Measurements from ENCODE around the gene IYD.

Gene IYD

DNA sequence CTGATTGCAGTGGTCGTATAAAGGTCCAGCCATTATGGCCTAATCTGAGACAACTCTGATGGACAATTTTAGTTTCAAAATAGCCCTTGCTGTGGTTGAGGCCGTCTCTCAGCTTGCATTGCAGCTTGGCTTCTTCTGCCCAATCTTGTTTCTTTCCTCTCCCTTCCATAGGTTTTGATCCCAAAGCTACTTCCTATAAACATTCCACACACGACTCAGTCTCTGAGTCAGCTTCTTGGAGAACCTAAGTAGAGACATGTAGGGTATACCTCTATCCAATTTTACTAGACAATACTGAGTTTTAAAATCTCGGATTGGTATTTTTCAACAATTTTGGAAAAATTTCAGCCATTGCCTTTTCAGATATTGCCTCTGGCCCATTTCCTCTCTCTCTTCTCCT lies 13.4 kb downstream of the IYD start:
- Histone ChIP-seq H3K4me1 (ENCODE audit: control insufficient read depth, insufficient read depth, low read length) (no peaks in the 10 kb centered on the region), H3K27ac (ENCODE audit: extremely low read depth, low read depth, low read length) (no peak overlapping the region), H3K36me3 (ENCODE audit: control insufficient read depth in 2 of 2, insufficient read depth in 1 of 2, low read length in 2 of 2) (no peaks in the 10 kb centered on the region), H3K9me3 (ENCODE audit: control insufficient read depth, insufficient read depth, low read depth, low read length) (no peaks in the 10 kb centered on the region), H3K4me3 (ENCODE audit: low read depth, low read length) (no peak overlapping the region)
- TF ChIP-seq ZNF473 (tag by site-specific recombination; IDR thresholded peaks at IDR 0.05) (no peak), HOXD13 (CRISPR knock-in tag; IDR thresholded peaks at IDR 0.05; ENCODE audit: borderline replicate concordance) (no peak), ZNF121 (tag by site-specific recombination; IDR thresholded peaks at IDR 0.05) (no peak), ZNF132 (tag by site-specific recombination; IDR thresholded peaks at IDR 0.05; ENCODE audit: borderline replicate concordance) (no peak), SETDB1 (IDR thresholded peaks at IDR 0.05; ENCODE audit: insufficient read length, low read length) (no peak), ZNF112 (tag by site-specific recombination; IDR thresholded peaks at IDR 0.05) (no peak)
- TF ChIP-seq, protein P1, sequence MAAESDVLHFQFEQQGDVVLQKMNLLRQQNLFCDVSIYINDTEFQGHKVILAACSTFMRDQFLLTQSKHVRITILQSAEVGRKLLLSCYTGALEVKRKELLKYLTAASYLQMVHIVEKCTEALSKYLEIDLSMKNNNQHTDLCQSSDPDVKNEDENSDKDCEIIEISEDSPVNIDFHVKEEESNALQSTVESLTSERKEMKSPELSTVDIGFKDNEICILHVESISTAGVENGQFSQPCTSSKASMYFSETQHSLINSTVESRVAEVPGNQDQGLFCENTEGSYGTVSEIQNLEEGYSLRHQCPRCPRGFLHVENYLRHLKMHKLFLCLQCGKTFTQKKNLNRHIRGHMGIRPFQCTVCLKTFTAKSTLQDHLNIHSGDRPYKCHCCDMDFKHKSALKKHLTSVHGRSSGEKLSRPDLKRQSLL (tag by site-specific recombination; IDR thresholded peaks at IDR 0.05): no peak
- TF ChIP-seq, protein P2, sequence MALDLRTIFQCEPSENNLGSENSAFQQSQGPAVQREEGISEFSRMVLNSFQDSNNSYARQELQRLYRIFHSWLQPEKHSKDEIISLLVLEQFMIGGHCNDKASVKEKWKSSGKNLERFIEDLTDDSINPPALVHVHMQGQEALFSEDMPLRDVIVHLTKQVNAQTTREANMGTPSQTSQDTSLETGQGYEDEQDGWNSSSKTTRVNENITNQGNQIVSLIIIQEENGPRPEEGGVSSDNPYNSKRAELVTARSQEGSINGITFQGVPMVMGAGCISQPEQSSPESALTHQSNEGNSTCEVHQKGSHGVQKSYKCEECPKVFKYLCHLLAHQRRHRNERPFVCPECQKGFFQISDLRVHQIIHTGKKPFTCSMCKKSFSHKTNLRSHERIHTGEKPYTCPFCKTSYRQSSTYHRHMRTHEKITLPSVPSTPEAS (tag by site-specific recombination; IDR thresholded peaks at IDR 0.05): no peak
- TF ChIP-seq, protein P3, sequence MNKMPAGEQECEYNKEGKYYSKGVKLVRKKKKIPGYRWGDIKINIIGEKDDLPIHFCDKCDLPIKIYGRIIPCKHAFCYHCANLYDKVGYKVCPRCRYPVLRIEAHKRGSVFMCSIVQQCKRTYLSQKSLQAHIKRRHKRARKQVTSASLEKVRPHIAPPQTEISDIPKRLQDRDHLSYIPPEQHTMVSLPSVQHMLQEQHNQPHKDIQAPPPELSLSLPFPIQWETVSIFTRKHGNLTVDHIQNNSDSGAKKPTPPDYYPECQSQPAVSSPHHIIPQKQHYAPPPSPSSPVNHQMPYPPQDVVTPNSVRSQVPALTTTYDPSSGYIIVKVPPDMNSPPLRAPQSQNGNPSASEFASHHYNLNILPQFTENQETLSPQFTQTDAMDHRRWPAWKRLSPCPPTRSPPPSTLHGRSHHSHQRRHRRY (tag by site-specific recombination; IDR thresholded peaks at IDR 0.05): no peak
- TF ChIP-seq, protein P4, sequence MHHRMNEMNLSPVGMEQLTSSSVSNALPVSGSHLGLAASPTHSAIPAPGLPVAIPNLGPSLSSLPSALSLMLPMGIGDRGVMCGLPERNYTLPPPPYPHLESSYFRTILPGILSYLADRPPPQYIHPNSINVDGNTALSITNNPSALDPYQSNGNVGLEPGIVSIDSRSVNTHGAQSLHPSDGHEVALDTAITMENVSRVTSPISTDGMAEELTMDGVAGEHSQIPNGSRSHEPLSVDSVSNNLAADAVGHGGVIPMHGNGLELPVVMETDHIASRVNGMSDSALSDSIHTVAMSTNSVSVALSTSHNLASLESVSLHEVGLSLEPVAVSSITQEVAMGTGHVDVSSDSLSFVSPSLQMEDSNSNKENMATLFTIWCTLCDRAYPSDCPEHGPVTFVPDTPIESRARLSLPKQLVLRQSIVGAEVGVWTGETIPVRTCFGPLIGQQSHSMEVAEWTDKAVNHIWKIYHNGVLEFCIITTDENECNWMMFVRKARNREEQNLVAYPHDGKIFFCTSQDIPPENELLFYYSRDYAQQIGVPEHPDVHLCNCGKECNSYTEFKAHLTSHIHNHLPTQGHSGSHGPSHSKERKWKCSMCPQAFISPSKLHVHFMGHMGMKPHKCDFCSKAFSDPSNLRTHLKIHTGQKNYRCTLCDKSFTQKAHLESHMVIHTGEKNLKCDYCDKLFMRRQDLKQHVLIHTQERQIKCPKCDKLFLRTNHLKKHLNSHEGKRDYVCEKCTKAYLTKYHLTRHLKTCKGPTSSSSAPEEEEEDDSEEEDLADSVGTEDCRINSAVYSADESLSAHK (tag by site-specific recombination; IDR thresholded peaks at IDR 0.05): no peak
- TF ChIP-seq, protein P5, sequence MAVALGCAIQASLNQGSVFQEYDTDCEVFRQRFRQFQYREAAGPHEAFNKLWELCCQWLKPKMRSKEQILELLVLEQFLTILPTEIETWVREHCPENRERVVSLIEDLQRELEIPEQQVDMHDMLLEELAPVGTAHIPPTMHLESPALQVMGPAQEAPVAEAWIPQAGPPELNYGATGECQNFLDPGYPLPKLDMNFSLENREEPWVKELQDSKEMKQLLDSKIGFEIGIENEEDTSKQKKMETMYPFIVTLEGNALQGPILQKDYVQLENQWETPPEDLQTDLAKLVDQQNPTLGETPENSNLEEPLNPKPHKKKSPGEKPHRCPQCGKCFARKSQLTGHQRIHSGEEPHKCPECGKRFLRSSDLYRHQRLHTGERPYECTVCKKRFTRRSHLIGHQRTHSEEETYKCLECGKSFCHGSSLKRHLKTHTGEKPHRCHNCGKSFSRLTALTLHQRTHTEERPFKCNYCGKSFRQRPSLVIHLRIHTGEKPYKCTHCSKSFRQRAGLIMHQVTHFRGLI (tag by site-specific recombination; IDR thresholded peaks at IDR 0.05): no peak
- CTCF ChIA-PET: interaction anchor here (0.6 to 6.5 kb wide), 4 partner anchors 14 to 548 kb away, joined by 3 to 89 read pairs (median 4); no protein-coding TSS in a partner anchor
- POLR2A ChIA-PET: no interaction called here

DNA sequence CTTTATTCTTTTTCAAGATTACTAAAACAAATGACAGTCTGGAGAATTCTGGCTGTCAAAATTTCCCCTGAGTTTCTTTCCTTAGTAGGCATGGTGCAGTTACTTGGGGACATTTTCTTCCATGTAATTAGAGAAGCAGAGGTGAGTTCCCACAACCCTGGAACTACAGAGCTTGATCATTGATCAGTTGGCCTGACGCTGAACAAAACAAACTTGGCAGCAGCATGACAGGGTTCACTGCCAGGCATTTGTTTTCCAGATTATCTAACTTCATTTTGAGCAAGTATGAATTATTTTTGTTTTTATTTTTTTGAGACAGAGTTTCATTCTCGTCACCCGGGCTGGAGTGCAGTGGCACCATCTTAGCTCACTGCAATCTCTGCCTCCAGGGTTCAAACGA lies 22.6 kb downstream of the IYD start:
- TF ChIP-seq ZNF175 (tag by site-specific recombination; IDR thresholded peaks at IDR 0.05): no peak
- no peak for TF ChIP-seq ZNF776 (tag by site-specific recombination; IDR thresholded peaks at IDR 0.05; ENCODE audit: borderline replicate concordance)
- TF ChIP-seq ZNF366 (tag by site-specific recombination; conservative IDR thresholded peaks at IDR 0.05): no peak
- TF ChIP-seq, protein P6, sequence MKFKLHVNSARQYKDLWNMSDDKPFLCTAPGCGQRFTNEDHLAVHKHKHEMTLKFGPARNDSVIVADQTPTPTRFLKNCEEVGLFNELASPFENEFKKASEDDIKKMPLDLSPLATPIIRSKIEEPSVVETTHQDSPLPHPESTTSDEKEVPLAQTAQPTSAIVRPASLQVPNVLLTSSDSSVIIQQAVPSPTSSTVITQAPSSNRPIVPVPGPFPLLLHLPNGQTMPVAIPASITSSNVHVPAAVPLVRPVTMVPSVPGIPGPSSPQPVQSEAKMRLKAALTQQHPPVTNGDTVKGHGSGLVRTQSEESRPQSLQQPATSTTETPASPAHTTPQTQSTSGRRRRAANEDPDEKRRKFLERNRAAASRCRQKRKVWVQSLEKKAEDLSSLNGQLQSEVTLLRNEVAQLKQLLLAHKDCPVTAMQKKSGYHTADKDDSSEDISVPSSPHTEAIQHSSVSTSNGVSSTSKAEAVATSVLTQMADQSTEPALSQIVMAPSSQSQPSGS (tag by site-specific recombination; IDR thresholded peaks at IDR 0.05; ENCODE audit: low read depth): no peak
- no peak for TF ChIP-seq ZNF16 (tag by site-specific recombination; IDR thresholded peaks at IDR 0.05; ENCODE audit: low read depth)
- no peak for TF ChIP-seq ZNF157 (tag by site-specific recombination; IDR thresholded peaks at IDR 0.05)
- TF ChIP-seq ZNF791 (tag by site-specific recombination; IDR thresholded peaks at IDR 0.05): no peak
- Histone ChIP-seq H3K36me3 (ENCODE audit: control insufficient read depth in 2 of 2, insufficient read depth in 1 of 2, low read length in 2 of 2) (no peaks in the 10 kb centered on the region), H3K9me3 (ENCODE audit: control insufficient read depth, insufficient read depth, low read depth, low read length) (no peaks in the 10 kb centered on the region), H3K4me1 (ENCODE audit: control insufficient read depth, insufficient read depth, low read length) (no peaks in the 10 kb centered on the region), H3K27ac (ENCODE audit: extremely low read depth, low read depth, low read length) (no peak overlapping the region), H3K4me3 (ENCODE audit: low read depth, low read length) (no peak overlapping the region)
- ChIA-PET CTCF (interaction anchor here (0.7 to 8.8 kb wide), 4 partner anchors 8 to 425 kb away, joined by 3 to 149 read pairs (median 65); no protein-coding TSS in a partner anchor), POLR2A (no interaction called here)

Data from HEK293 (cell line).